PFSK-1 (cell line): Measurements from ENCODE around the gene SORL1.

Experiments used
- POLR2AphosphoS5 ChIP-seq: IDR thresholded peaks from 2 replicates; pipeline ENCODE4 v1.6.1; 2012; ENCODE audit warnings: low read depth, mild to moderate bottlenecking, control low read depth, low read length, moderate library complexity
- TAF1 ChIP-seq: IDR thresholded peaks from 2 replicates; pipeline ENCODE4 v1.6.1; 2012; ENCODE audit warnings: low read length, control low read depth, borderline replicate concordance; ENCODE audit not compliant: insufficient read depth

GRCh38 chr11:121672630-121673487, 220.7 kb downstream of the SORL1 start:
- TF ChIP-seq POLR2AphosphoS5: no peak
- no peak for TF ChIP-seq TAF1
